Tibial nerve (tissue), 4 donors: ENCODE measurements around the gene ITGA3. TPM values are rescaled to one million over a fixed set of nuclear protein-coding genes. Genes with fewer than 3 reads are reported as not detected.

Experiments used
- DNase-seq, 2 donors: peaks; one replicate each; pipeline ENCODE4 v3.0.0-alpha.2; 2019; ENCODE audit warnings: low spot score in 2 of 2
- H3K27ac ChIP-seq, 4 donors: fragments of 200-600 bp; sonication (generic) in 3 of 4; one replicate each; pipeline ENCODE4 v1.5.1; 2017 to 2019; ENCODE audit warnings: mild to moderate bottlenecking in 1 of 4
- H3K27me3 ChIP-seq, 2 donors: fragments of 200-600 bp; sonication (generic) in 1 of 2; one replicate each; pipeline versions ENCODE4 v1.5.1 to v1.6.0; 2017 to 2019
- H3K36me3 ChIP-seq, 3 donors: fragments of 200-600 bp; sonication (generic); one replicate each; pipeline ENCODE4 v1.5.1; 2018 to 2019
- H3K4me1 ChIP-seq, 4 donors: fragments of 200-600 bp; sonication (generic) in 3 of 4; one replicate each; pipeline ENCODE4 v1.5.1; 2017 to 2019
- H3K4me3 ChIP-seq, 4 donors: fragments of 200-600 bp; sonication (generic) in 3 of 4; one replicate each; pipeline ENCODE4 v1.5.1; 2017 to 2019; ENCODE audit warnings: mild to moderate bottlenecking in 1 of 4, moderate library complexity in 1 of 4
- H3K9me3 ChIP-seq, 4 donors: fragments of 200-600 bp; sonication (generic) in 3 of 4; one replicate each; pipeline ENCODE4 v1.5.1; 2017 to 2019
- CTCF ChIP-seq, 5 experiments: fragments of 200-600 bp in 3 of 5; fragments of 450-650 bp in 2 of 5; sonication (generic) in 3 of 5; IDR thresholded peaks; one replicate each; pipeline ENCODE4 v1.5.1; 2016 to 2019; ENCODE audit warnings: antibody characterized with exemption in 5 of 5, mild to moderate bottlenecking in 3 of 5, moderate library complexity in 2 of 5
- EP300 ChIP-seq, 2 donors: sonication (generic); formaldehyde crosslinking; IDR thresholded peaks; one replicate each; pipeline ENCODE4 v1.6.1; 2017; ENCODE audit warnings: antibody characterized with exemption in 2 of 2, mild to moderate bottlenecking in 1 of 2
- POLR2A ChIP-seq, 2 donors: fragments of 450-650 bp; IDR thresholded peaks; one replicate each; pipeline ENCODE4 v1.6.1; 2017; ENCODE audit warnings: antibody characterized with exemption in 2 of 2, mild to moderate bottlenecking in 2 of 2, moderate library complexity in 2 of 2
- WGBS, 2 donors: methylation state at CpG; one replicate each; pipeline ENCODE4 v1.1.5; 2018; 5-methylcytosine and 5-hydroxymethylcytosine counted together
- total RNA-seq, 4 donors: library from RNA; depleted of rRNA; stranded (reverse); fragments of >200 nt; gene quantifications; one replicate each; pipeline ENCODE4 v1.1.0, GENCODE V29; 2016

The ITGA3 gene
- total RNA-seq, 4 donors from 2014 or later = 59.2 to 85.7 (median 69.1) TPM

DNA sequence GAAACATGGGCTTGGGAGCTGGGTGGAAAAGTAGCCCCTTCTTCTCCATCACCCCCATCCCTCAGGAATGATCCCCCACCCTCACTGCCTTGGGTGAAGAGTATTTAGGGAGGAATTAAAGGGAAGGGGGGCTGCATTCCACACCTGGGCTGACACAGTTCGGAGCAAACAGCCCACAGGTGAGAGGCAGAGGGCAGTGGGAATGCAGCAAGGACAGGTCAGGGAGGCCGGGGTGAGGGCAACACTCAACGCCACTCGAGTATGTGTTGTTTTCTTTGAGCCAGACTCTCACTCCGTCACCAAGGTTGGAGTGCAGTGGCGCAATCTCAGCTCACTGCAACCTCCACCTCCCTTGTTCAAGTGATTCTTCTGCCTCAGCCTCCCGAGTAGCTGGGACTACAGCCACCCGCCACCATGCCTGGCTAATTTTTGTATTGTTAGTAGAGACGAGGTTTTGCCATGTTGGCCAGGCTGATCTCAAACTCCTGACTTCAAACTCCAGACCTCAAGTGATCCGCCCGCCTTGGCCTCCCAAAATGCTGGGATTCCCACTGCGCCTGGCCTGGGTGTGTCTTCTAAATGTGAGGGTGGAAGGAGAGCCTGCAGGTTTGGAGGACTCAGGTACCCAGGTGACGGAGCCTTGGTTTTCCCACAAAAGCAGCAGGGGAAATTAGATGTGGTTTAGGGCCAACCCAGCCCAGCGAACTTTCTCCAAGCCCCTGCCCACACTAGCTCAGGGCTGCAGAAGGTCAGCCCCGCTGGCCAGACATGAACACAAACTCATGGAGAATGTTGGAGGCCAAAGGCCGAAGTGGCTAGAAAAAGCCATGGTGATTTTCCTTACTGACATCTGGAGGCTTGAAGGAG, 21.2 kb upstream of the ITGA3 start:
- 79 to 80% methylated on average over 16 of the region's 16 CpGs for WGBS, 2 donors
- peak in 1 of 2 donors; percentile 3 for DNase-seq
- Histone ChIP-seq H3K4me3 (no peak overlapping the region), H3K27me3 (no peaks in the 10 kb centered on the region), H3K36me3 (no peaks in the 10 kb centered on the region), H3K27ac (peak overlapping the region in 2 of 4 donors; percentile 1 to 11), H3K9me3 (no peaks in the 10 kb centered on the region), H3K4me1 (peaks cover 0 to 20% (median 10%) of the 10 kb centered on the region in 4 donors)
- no peak for TF ChIP-seq EP300 (IDR thresholded peaks at IDR 0.05)
- TF ChIP-seq POLR2A (IDR thresholded peaks at IDR 0.05) = no peak
- no peak for TF ChIP-seq CTCF (IDR thresholded peaks at IDR 0.05)

DNA sequence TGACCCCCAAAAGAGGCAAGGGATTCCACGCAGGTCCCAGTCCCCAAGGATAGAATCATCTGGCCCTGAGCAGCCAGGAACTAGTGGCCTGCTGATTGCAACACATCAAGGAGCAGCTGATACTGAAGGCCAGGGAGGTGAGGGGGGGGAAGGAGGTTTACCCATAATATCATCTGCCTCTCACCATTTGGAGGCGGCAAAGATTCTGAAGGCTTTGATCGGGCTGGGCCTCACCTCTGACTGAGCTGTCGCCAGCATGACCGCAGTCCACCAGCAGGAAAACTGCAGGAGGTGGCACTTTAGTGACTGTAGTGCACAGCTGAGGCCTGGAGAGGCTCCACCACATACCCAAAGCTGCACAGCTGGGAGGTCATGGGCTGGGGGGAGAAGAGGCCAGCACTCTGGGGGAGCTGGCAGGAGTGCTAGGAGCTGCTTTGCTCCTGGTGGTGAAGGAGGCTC, 20.5 kb upstream of the ITGA3 start:
- Histone ChIP-seq H3K27me3 (no peaks in the 10 kb centered on the region), H3K36me3 (no peaks in the 10 kb centered on the region), H3K4me3 (no peak overlapping the region), H3K27ac (peak overlapping the region in 2 of 4 donors; percentile 1 to 11), H3K9me3 (no peaks in the 10 kb centered on the region), H3K4me1 (peaks cover 0 to 20% (median 10%) of the 10 kb centered on the region in 4 donors)
- DNase-seq = no peak
- 87 to 93% methylated on average over 5 of the region's 5 CpGs for WGBS, 2 donors
- TF ChIP-seq CTCF (IDR thresholded peaks at IDR 0.05) (no peak), POLR2A (IDR thresholded peaks at IDR 0.05) (no peak), EP300 (IDR thresholded peaks at IDR 0.05) (no peak)

DNA sequence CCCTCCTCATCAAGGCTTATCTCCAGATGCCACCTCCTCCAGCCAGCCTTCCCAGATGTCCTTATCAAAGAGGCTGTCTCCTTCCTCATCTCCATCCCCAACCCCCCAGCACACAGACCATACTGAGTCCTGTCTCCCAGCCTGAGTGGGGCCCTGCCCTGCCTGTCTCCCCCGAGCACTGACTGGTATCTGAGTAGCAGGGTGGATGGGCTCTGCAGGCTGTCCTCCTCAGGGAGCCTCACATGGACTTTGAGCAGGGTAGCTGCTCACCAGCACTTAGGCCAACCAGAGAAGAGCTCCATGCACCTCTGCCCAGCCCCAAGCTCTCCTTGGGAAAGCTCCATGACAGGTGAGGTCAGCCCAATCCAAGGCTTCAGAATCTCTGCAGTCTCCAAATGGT, 20.0 kb upstream of the ITGA3 start:
- H3K4me3 ChIP-seq = no peak overlapping the region
- no peaks in the 10 kb centered on the region for H3K27me3 ChIP-seq
- no peaks in the 10 kb centered on the region for H3K36me3 ChIP-seq
- 89 to 90% methylated on average over 1 of the region's 1 CpG for WGBS, 2 donors
- no peak overlapping the region for H3K27ac ChIP-seq
- no peaks in the 10 kb centered on the region for H3K9me3 ChIP-seq
- peak in 1 of 2 donors; percentile 9 for DNase-seq
- TF ChIP-seq POLR2A (IDR thresholded peaks at IDR 0.05) = no peak
- no peak for TF ChIP-seq CTCF (IDR thresholded peaks at IDR 0.05)
- no peak for TF ChIP-seq EP300 (IDR thresholded peaks at IDR 0.05)
- peaks cover 0 to 20% (median 10%) of the 10 kb centered on the region in 4 donors for H3K4me1 ChIP-seq

DNA sequence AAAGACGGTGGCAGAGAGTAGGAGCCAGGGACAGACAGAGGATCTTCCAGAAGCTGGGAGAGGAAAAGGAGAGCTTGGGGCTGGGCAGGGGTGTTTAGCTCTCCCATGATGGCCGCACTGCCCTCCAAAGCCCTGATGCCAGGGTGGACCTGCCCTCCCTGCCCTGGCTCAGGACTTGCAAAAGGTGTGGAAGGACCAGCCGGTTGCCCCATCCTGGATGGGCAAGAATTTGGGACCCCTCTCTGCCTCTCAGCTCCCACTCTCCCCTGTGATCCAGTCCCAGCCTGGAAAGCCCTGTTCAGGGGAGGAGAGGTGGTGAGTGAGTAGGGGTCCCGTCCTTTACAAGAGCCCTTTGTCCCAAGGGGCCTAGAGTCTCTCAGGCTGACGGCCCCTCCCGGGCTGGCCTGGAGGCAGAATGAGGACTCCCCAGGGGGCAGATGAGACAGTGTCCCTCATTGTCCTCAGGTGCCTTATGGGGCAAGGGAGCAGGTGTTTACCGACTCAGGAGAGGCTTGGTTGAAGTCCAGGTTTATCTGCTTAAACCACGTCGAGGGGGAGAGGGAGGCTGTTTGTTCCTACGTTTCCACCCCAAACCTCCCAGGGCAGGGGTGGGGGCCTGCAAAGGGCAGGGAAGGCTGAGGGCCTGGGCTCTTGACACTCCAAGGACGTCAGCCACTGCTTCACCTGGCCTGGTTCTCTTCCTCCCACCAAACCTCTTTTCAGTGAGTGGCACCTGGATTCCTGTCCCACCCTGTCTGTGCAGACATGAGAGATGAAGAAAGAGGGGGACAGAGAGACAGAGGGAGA, 19.3 kb upstream of the ITGA3 start:
- TF ChIP-seq CTCF (IDR thresholded peaks at IDR 0.05) = no peak
- no peak for TF ChIP-seq EP300 (IDR thresholded peaks at IDR 0.05)
- no peak for TF ChIP-seq POLR2A (IDR thresholded peaks at IDR 0.05)
- no peaks in the 10 kb centered on the region for H3K36me3 ChIP-seq
- 78 to 84% methylated on average over 11 of the region's 11 CpGs for WGBS, 2 donors
- H3K4me1 ChIP-seq = peaks cover 0 to 20% (median 10%) of the 10 kb centered on the region in 4 donors
- H3K27ac ChIP-seq = peak overlapping the region in 2 of 4 donors; percentile 58 to 69
- no peak overlapping the region for H3K4me3 ChIP-seq
- DNase-seq = peak in 1 of 2 donors; percentile 4
- no peaks in the 10 kb centered on the region for H3K27me3 ChIP-seq
- H3K9me3 ChIP-seq = no peaks in the 10 kb centered on the region
